WTC11 (cell line): ENCODE results near the gene CREB3.

Experiments used
- CREM ChIP-seq: sonication (generic); formaldehyde crosslinking; IDR thresholded peaks from 2 replicates; pipeline ENCODE4 v1.8.1; 2022; ENCODE audit warnings: mild to moderate bottlenecking, missing genetic modification reagents, moderate library complexity
- CTCF ChIP-seq: fragments of 200-600 bp; IDR thresholded peaks from 2 replicates; pipeline ENCODE4 v1.8.0; 2022; ENCODE audit warnings: antibody characterized with exemption
- KAT7 ChIP-seq: sonication (generic); formaldehyde crosslinking; IDR thresholded peaks from 2 replicates; pipeline ENCODE4 v1.8.1; 2023; ENCODE audit warnings: missing genetic modification reagents, mild to moderate bottlenecking, borderline replicate concordance
- OVOL2 ChIP-seq: fragments of 250-450 bp; sonication (Bioruptor Pico); IDR thresholded peaks from 2 replicates; pipeline ENCODE4 v1.9.0; 2021; ENCODE audit warnings: mild to moderate bottlenecking, borderline replicate concordance
- PREB ChIP-seq: sonication (generic); formaldehyde crosslinking; IDR thresholded peaks from 2 replicates; pipeline ENCODE4 v1.8.1; 2022; ENCODE audit warnings: mild to moderate bottlenecking, missing genetic modification reagents, moderate library complexity, borderline replicate concordance
- TCF7 ChIP-seq: sonication (generic); formaldehyde crosslinking; IDR thresholded peaks from 2 replicates; pipeline ENCODE4 v1.8.0; 2022; ENCODE audit warnings: mild to moderate bottlenecking, low read depth, missing genetic modification reagents, moderate library complexity
- ZBTB21 ChIP-seq: sonication (generic); formaldehyde crosslinking; IDR thresholded peaks from 2 replicates; pipeline ENCODE4 v1.8.1; 2023; ENCODE audit warnings: mild to moderate bottlenecking, missing genetic modification reagents, borderline replicate concordance
- TF ChIP-seq, protein P1 (sequence below): sonication (generic); formaldehyde crosslinking; IDR thresholded peaks from 2 replicates; pipeline ENCODE4 v1.8.0; 2022; ENCODE audit warnings: mild to moderate bottlenecking, missing genetic modification reagents

DNA sequence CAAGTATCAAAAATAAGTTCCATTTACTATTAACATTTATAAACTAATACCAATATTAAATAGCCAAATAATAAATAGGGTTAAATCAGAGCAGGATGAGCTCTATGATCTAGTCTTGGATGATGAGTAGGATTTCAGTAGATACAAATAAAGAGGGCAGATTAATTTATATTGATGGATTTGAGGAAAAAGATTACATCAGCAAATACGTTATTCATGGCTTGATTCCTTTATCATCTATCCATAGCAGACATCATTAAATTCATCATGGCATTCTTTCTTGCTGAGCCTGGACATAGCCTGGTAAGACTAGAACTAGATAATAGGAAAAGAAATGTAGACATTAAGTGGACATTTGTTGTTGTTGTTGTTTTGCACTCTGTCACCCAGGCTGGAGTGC, 35.0 kb downstream of the CREB3 start:
- TF ChIP-seq CTCF (no peak), ZBTB21 (no peak), CREM (CRISPR knock-in tag) (no peak), PREB (CRISPR knock-in tag) (no peak), OVOL2 (CRISPR knock-in tag) (no peak), KAT7 (CRISPR knock-in tag) (no peak), TCF7 (CRISPR knock-in tag) (no peak)
- TF ChIP-seq, protein P1, sequence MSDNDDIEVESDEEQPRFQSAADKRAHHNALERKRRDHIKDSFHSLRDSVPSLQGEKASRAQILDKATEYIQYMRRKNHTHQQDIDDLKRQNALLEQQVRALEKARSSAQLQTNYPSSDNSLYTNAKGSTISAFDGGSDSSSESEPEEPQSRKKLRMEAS (CRISPR knock-in tag) = no peak
